SU-DHL-6 (cell line): Measurements from ENCODE around the gene VTI1A.

Experiments used
- H2AFZ ChIP-seq: fragments of 200-600 bp; sonication (generic); 2 replicates; pipeline ENCODE4 v1.6.1; 2014; ENCODE audit warnings: low read depth, mild to moderate bottlenecking, moderate library complexity, mixed read lengths, antibody characterized with exemption, low read length; ENCODE audit not compliant: severe bottlenecking
- H3F3A ChIP-seq: fragments of 200-600 bp; shearing (Covaris generic); 2 replicates; pipeline ENCODE4 v1.6.0; 2016; ENCODE audit warnings: antibody characterized with exemption, mild to moderate bottlenecking; ENCODE audit not compliant: insufficient read depth
- H3K27ac ChIP-seq: fragments of 200-600 bp; sonication (generic); 2 replicates; pipeline ENCODE4 v1.5.1; 2016; ENCODE audit warnings: low read depth, mild to moderate bottlenecking, low read length, moderate library complexity, mixed read lengths
- H3K27me3 ChIP-seq: fragments of 200-600 bp; sonication (generic), shearing (Covaris generic); 2 replicates; pipeline ENCODE4 v1.6.0; 2014; ENCODE audit warnings: mild to moderate bottlenecking, low read length
- H3K36me3 ChIP-seq: fragments of 200-600 bp; sonication (generic); 2 replicates; pipeline ENCODE4 v1.6.1; 2014; ENCODE audit warnings: mild to moderate bottlenecking, low read length, mixed read lengths
- H3K4me2 ChIP-seq: fragments of 300-600, 200-600 bp; shearing (Covaris generic), sonication (generic); 2 replicates; pipeline ENCODE4 v1.6.0; 2014; ENCODE audit warnings: low read length, low read depth, mild to moderate bottlenecking; ENCODE audit not compliant: poor library complexity, severe bottlenecking
- H3K4me3 ChIP-seq: fragments of 200-600 bp; sonication (generic); 2 replicates; pipeline ENCODE4 v1.5.1; 2014; ENCODE audit warnings: antibody characterized with exemption, low read length, mild to moderate bottlenecking, mixed read lengths; ENCODE audit not compliant: insufficient read depth, poor library complexity, severe bottlenecking
- H3K79me2 ChIP-seq: fragments of 200-600 bp; sonication (generic); 2 replicates; pipeline ENCODE4 v1.6.1; 2014; ENCODE audit warnings: mild to moderate bottlenecking, low read length, moderate library complexity; ENCODE audit not compliant: insufficient read depth
- H3K9ac ChIP-seq: fragments of 200-600 bp; sonication (generic); 2 replicates; pipeline ENCODE4 v1.7.0; 2014; ENCODE audit warnings: mild to moderate bottlenecking, low read length
- H3K9me2 ChIP-seq: fragments of 200-600 bp; sonication (generic); replicated peaks from 2 replicates; pipeline ENCODE4 v1.6.1; 2014; ENCODE audit warnings: low read length; ENCODE audit not compliant: insufficient read depth
- H3K9me3 ChIP-seq: fragments of 200-600 bp; sonication (generic); 2 replicates; pipeline ENCODE4 v1.6.1; 2014; ENCODE audit warnings: low read length, mixed read lengths; ENCODE audit not compliant: insufficient read depth
- H4K20me1 ChIP-seq: fragments of 200-600 bp; sonication (generic); 2 replicates; pipeline ENCODE4 v1.6.1; 2014; ENCODE audit warnings: low read depth, mild to moderate bottlenecking, antibody characterized with exemption, low read length, moderate library complexity, mixed read lengths
- EZH2phosphoT487 ChIP-seq: fragments of 200-600 bp; sonication (generic), shearing (Covaris generic); conservative IDR thresholded peaks from 2 replicates; pipeline ENCODE4 v1.6.1; 2018; ENCODE audit warnings: mild to moderate bottlenecking, antibody characterized with exemption, low read length, moderate library complexity, mixed read lengths
- TF ChIP-seq, protein P1 (sequence below): fragments of 200-600 bp; sonication (generic); IDR thresholded peaks from one replicate; pipeline ENCODE4 v1.5.1; 2017; ENCODE audit warnings: antibody characterized with exemption, mild to moderate bottlenecking, low read length, moderate library complexity; ENCODE audit not compliant: insufficient read depth, poor library complexity, severe bottlenecking

VTI1A gene

GRCh38 chr10:112711366-112711765, 264.4 kb downstream of the VTI1A start:
- Histone ChIP-seq H3K4me2 (no peak overlapping the region), H2AFZ (no peak overlapping the region), H3K36me3 (no peaks in the 10 kb centered on the region), H3K4me3 (no peak overlapping the region), H3K9me3 (no peaks in the 10 kb centered on the region), H3K9me2 (no peaks in the 10 kb centered on the region), H3K79me2 (no peaks in the 10 kb centered on the region), H3K27me3 (no peaks in the 10 kb centered on the region), H3K27ac (no peak overlapping the region), H3F3A (no peaks in the 10 kb centered on the region), H4K20me1 (no peaks in the 10 kb centered on the region), H3K9ac (no peak overlapping the region)
- no peak for TF ChIP-seq EZH2phosphoT487
- TF ChIP-seq, protein P1, sequence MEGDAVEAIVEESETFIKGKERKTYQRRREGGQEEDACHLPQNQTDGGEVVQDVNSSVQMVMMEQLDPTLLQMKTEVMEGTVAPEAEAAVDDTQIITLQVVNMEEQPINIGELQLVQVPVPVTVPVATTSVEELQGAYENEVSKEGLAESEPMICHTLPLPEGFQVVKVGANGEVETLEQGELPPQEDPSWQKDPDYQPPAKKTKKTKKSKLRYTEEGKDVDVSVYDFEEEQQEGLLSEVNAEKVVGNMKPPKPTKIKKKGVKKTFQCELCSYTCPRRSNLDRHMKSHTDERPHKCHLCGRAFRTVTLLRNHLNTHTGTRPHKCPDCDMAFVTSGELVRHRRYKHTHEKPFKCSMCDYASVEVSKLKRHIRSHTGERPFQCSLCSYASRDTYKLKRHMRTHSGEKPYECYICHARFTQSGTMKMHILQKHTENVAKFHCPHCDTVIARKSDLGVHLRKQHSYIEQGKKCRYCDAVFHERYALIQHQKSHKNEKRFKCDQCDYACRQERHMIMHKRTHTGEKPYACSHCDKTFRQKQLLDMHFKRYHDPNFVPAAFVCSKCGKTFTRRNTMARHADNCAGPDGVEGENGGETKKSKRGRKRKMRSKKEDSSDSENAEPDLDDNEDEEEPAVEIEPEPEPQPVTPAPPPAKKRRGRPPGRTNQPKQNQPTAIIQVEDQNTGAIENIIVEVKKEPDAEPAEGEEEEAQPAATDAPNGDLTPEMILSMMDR: no peak

GRCh38 chr10:112712536-112712935, 265.5 kb downstream of the VTI1A start:
- H2AFZ ChIP-seq: no peak overlapping the region
- H3K4me2 ChIP-seq: no peak overlapping the region
- TF ChIP-seq, protein P1: no peak
- H3K4me3 ChIP-seq: no peak overlapping the region
- H3K9ac ChIP-seq: no peak overlapping the region
- H3K79me2 ChIP-seq: no peaks in the 10 kb centered on the region
- H3K27me3 ChIP-seq: no peaks in the 10 kb centered on the region
- no peaks in the 10 kb centered on the region for H3K36me3 ChIP-seq
- H3K9me3 ChIP-seq: no peaks in the 10 kb centered on the region
- H3F3A ChIP-seq: no peaks in the 10 kb centered on the region
- H3K27ac ChIP-seq: no peak overlapping the region
- H4K20me1 ChIP-seq: no peaks in the 10 kb centered on the region
- H3K9me2 ChIP-seq: no peaks in the 10 kb centered on the region

GRCh38 chr10:112713411-112713810, 266.4 kb downstream of the VTI1A start:
- H3K9me2 ChIP-seq: no peaks in the 10 kb centered on the region
- no peaks in the 10 kb centered on the region for H4K20me1 ChIP-seq
- TF ChIP-seq, protein P1: no peak
- TF ChIP-seq EZH2phosphoT487: no peak
- H2AFZ ChIP-seq: no peak overlapping the region
- no peaks in the 10 kb centered on the region for H3K9me3 ChIP-seq
- H3K27ac ChIP-seq: no peak overlapping the region
- H3K27me3 ChIP-seq: no peaks in the 10 kb centered on the region
- H3K4me3 ChIP-seq: no peak overlapping the region
- H3K79me2 ChIP-seq: no peaks in the 10 kb centered on the region
- no peak overlapping the region for H3K9ac ChIP-seq
- H3F3A ChIP-seq: no peaks in the 10 kb centered on the region
- H3K4me2 ChIP-seq: no peak overlapping the region
- no peaks in the 10 kb centered on the region for H3K36me3 ChIP-seq

- H3K9ac ChIP-seq: no peak overlapping the region
- H3K4me2 ChIP-seq: no peak overlapping the region
- H3K79me2 ChIP-seq: no peaks in the 10 kb centered on the region
- H3K4me3 ChIP-seq: no peak overlapping the region
- no peaks in the 10 kb centered on the region for H3K9me2 ChIP-seq
- H4K20me1 ChIP-seq: no peaks in the 10 kb centered on the region
- no peaks in the 10 kb centered on the region for H3F3A ChIP-seq
- H2AFZ ChIP-seq: no peak overlapping the region
- H3K9me3 ChIP-seq: no peaks in the 10 kb centered on the region
- no peaks in the 10 kb centered on the region for H3K36me3 ChIP-seq
- no peaks in the 10 kb centered on the region for H3K27me3 ChIP-seq
- no peak overlapping the region for H3K27ac ChIP-seq
- TF ChIP-seq EZH2phosphoT487: no peak
- TF ChIP-seq, protein P1: no peak
Measured at GRCh38 chr10:112715581-112715980, 268.6 kb downstream of the VTI1A start.
